AML-193 (cell line): ENCODE measurements around the gene REM2.
A peak's percentile ranks its signal among the peaks of the same experiment; 100 is the strongest.

Experiments used
- DNase-seq, 2 experiments: peaks; one replicate each; lab custom pipeline; 2025; lab: John Stamatoyannopoulos, UW

The REM2 gene

DNA sequence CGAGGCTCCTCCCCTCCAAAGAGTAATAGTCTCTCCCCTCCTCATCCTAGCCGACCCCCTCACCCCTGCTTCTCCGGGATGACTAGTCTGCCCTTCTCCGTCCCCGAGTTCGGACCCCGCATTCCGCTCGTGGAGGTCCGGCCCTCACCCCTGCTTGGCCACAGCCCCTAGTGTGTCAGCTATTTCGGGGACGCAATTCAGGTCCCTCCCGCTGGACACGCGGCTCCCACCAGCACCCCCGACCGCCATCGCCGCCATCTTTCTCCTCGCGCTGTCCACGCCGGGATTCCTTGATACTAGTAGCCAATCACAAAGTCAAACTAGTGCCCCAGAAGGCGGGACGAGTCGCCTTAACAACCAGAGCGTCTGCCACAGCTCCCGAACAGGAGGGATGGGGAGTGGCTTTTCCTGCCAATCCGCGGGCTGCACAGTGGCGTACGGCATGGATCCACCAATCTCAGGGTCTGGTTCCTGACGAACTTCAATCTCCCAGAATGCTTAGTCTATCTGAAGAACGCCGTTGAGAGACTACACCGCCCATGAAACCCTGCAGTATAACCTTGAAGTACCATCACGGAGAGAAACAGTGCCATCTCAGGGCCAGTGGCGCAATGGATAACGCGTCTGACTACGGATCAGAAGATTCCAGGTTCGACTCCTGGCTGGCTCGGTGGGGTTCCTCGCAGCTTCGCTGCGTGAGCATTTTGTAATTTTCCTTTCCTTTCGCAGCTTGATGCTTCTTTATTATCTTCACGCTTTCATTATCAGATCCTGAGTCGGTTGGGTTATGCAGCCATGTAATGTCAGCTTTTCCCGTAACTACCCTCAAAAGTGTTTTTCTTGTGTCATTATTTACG lies 46.3 kb downstream of the REM2 start, which contains the start of gene PRMT5:
PRMT5 (minus strand) TSS at position 273 of the 857 bp plus-strand sequence; CDS start at position 258, 15 bp downstream.
- peak; percentile 99 for DNase-seq

DNA sequence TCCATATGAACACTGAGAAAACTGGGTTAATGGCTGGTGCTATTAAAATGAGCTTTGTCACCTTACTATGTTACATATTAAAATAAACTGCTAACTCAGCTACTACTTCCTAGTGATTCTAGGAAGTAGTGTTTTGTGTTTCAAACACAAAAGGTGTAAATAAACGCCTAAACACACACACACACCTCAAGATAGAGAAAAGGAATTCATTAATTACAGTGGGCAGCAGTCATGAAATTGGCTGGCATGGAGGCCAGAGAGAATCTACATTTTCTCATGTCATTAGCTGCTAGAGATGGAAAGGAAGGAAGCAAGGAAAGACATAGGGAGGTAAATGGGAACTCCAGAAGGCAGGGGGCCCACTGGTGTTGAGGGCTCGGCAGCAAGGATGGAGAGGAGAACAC lies 46.9 kb downstream of the REM2 start:
- no peak for DNase-seq

DNA sequence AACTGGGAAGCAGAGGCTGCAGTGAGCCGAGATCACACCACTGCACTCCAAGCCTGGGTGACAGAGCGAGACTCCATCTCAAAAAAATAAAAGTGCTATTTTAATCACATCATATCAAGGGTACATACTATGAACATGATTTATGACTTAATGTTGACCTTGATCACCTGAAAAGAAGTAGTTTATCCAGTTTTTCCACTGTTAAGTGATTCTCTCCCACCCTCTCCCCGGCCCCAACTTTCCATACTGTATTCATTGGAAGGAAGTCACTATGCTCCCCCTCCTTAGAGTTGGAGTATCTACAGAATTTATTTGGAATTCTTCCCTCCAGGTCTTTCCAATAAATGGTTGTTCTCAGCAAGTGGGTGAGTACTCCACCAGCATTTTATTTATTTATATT lies 49.1 kb downstream of the REM2 start:
- DNase-seq = no peak

DNA sequence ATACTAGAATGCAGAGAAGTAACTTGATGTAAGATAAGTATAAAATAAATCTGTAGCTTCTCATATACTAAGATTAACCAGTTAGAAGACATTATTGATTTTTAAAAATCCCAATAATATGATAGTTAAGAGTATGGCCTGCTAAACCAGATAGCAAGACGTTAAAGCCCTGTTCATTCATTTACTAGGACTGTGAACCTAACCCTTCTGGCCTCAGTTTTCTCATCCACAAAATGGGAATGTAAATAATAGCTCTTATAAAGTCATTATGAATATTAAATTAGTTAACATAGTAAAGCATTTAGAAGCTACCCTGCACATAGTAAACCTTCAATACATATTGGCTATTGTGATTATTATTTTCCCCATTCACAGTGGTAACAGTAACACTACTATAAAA lies 52.1 kb downstream of the REM2 start:
- DNase-seq = no peak
